GM21528 (cell line): Measurements from ENCODE around the gene NPAT.

Source experiments
- ATAC-seq: cut with Tn5 transposase; IDR thresholded peaks from one replicate; pipeline ENCODE4 v1.9.1; 2021; ENCODE audit warnings: mild to moderate bottlenecking, moderate library complexity; ENCODE audit not compliant: unreplicated experiment, low FRiP score

Gene NPAT

DNA sequence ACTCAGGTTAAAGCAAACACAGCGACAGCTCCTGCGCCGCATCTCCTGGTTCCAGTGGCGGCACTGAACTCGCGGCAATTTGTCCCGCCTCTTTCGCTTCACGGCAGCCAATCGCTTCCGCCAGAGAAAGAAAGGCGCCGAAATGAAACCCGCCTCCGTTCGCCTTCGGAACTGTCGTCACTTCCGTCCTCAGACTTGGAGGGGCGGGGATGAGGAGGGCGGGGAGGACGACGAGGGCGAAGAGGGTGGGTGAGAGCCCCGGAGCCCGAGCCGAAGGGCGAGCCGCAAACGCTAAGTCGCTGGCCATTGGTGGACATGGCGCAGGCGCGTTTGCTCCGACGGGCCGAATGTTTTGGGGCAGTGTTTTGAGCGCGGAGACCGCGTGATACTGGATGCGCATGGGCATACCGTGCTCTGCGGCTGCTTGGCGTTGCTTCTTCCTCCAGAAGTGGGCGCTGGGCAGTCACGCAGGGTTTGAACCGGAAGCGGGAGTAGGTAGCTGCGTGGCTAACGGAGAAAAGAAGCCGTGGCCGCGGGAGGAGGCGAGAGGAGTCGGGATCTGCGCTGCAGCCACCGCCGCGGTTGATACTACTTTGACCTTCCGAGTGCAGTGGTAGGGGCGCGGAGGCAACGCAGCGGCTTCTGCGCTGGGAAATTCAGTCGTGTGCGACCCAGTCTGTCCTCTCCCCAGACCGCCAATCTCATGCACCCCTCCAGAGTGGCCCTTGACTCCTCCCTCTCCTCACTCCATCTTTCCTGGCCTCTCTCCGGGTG, at the start of gene NPAT, which contains the start of gene ATM:
Gene NPAT (minus strand): TSS at position 65 of the 774 bp plus-strand sequence. CDS start 102 bp downstream, outside the sequence.
Gene ATM (plus strand): TSS at position 494 of the 774 bp plus-strand sequence. CDS start 4,558 bp downstream, outside the sequence.
- ATAC-seq, result peak; percentile 84

DNA sequence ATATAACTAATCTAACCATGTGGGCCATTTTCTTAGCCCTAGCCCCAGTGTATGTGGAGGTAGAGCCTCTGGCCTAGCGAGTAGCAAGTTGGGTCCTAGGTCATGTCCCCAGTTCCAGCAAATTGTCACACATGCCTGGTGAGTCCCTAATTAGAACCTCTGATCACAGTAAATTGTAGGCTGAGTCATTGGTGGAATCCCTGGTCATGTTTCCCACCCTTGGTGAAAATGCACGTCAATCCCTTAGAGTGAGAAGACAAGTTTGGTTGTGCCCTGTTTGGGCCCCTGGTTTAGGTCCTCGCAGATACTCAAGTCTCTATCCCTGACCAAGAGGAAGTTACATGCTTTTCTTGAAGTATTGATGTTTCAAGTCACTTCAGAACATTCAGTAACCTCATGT, 47.1 kb upstream of the NPAT start:
- no peak for ATAC-seq

DNA sequence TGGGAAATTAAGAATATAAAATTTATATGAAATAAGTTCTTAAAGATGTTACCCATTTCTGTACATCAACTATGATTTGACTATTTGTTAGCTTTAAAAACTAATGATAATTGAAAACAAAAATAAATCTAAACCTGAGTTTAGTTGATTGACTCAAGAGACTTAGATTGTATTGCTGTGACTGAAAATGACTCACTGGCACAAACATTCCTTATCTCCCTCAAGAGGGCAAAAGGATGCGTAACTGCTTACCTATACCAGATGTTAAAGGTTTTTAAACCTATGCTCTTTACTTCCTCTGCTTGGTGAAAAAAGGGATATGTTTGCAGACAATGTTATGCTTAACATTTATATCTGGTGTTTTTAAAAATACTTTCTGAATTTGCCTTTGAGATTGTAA, 30.7 kb upstream of the NPAT start:
- ATAC-seq, result no peak

DNA sequence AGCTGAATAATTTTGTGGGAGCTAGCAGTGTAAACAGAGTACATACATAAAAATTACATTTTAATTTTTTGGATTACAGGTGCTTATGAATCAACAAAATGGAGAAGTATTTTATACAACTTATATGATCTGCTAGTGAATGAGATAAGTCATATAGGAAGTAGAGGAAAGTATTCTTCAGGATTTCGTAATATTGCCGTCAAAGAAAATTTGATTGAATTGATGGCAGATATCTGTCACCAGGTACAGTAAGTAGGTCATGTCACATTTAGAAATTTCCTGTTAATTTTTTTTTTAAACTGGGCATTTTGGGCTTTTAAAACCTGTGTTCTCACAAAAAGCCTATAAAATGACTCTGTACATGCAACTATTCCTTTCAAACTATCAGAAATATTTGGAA, 24.4 kb upstream of the NPAT start:
- no peak for ATAC-seq

DNA sequence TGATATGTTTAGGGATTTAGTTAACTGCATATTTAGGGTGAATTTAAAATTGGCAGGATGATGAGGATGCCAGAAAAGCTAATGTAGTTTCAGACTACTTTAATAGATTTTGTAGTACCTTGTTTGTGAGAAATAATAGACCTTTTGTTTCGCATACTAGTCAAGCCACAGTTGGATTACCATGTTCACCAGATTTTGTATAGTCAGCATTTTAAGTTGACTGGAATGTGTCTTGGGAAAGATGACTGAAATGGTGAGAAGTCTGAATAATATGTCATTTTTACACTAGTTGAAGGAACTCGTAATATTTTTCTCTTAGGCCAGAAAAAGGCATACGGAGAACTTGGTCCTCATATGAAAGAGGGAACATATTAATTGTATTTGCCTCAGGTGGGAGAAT, 23.9 kb upstream of the NPAT start:
- no peak for ATAC-seq

DNA sequence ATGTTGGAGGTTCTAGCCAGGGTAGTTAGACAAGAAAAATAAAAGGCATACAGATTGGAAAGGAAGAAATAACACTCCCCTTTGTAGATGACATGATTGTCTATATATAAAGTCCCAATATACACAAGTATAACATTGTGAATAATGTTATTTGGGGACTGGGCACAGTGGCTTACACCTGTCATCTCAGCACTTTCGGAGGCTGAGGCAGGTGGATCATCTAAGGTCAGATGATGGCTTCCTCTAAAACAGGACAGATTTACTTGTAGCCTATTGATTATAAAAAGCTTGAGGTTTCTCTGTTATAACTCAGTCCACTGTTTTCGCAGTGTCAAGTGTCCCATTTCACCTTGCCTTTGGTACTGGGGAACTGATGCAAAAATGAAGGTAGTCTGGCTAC, 20.0 kb upstream of the NPAT start:
- ATAC-seq, result no peak

DNA sequence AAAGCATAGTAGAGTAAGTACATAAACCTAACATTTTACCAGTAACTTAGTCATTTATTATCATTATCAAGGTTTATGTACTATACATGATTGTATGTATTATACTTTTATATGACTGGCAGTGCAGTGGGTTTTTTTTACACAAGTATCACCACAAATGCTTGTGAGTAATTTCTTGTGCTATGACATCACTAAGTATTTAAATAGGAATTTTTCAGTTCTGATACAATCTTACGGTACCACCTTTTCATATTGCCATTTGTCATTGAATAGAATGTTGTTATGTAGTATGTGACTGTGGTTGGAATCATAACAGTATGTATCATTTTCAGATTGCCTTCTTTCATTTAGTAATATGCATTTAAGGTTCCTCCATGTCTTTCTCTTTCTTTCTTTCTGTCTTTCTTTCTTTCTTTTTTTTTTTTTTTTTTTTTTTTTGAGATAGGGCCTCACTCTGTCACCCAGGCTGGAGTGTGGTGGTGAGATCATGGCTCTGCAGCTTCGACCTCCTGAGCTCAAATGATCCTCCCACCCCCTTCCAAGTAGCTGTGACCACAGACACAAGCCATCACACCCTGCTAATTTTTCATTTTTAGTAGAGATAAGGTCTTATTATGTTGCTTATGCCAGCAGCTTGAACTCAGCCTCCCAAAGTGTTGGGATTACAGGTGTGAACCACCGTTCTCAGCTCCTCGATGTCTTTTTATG, 19.0 kb upstream of the NPAT start:
- ATAC-seq, result no peak

DNA sequence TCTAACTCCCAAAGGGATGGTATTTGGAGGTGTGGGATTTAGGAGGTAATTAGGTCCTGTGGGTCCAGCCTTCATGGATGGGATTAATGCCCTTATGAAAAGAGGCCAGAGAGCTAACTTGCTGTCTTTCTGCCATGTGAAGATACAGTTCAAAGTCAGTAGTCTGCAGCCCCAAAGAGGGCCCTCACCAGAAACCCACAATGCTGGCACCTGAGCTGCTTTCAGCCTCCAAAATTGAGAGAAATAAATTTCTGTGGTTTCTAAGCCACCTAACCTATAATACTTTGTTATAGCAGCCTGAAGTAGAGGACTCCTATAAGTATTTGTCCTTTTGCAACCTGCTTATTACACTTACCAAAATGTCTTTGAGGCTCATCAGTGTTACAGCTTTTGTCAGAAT, 16.6 kb upstream of the NPAT start:
- no peak for ATAC-seq

DNA sequence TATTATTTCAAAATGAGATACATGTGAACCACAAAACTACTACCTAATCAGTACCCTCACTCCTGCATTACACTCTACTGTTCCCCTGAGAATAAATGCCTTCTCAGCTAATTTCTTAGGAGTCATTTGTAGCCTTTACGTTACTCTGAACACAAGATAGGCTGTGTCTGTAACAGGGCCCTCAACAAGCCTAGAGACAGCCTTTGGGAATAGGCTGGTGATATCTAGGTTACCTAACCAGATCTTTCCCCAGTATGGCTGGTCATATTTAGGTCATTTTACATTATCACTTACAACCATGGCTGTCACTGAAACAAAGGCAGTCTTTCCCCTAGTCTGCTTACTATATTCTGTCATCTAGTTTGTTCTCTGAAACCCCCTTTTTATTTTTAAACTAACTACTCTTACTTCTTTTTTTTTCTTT, 14.6 kb upstream of the NPAT start:
- peak; percentile 43 for ATAC-seq

DNA sequence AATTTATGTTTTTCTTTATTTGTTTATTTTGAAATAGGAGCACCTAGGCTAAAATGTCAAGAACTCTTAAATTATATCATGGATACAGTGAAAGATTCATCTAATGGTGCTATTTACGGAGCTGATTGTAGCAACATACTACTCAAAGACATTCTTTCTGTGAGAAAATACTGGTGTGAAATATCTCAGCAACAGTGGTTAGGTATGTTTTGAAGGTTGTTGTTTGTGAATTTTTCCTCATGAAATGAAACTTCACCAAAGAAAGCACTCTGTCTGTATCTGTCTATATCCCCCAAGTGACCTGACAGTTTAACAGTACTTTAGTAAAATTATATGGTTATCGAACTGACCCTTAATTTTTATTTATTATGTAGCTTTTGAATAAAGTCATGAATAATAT, 13.2 kb upstream of the NPAT start:
- ATAC-seq, result no peak

DNA sequence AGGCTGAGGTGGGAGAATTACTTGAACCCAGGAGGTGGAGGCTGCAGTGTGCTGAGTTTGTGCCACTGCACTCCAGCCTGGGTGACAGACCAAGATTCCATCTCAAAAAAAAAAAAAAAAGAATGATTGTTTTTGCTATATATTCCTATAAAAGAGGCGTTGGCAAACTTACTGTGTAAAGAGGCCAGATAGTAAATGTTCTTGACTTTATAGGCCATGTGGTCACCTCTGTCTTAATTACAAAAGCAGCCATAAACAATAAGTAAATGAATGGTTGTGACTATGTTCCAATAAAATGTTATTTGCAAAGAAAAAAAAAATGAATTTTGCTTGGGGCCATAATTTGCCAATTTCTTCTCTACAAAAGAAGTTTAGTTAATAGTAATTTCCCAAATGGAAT, 12.8 kb upstream of the NPAT start:
- ATAC-seq, result no peak

DNA sequence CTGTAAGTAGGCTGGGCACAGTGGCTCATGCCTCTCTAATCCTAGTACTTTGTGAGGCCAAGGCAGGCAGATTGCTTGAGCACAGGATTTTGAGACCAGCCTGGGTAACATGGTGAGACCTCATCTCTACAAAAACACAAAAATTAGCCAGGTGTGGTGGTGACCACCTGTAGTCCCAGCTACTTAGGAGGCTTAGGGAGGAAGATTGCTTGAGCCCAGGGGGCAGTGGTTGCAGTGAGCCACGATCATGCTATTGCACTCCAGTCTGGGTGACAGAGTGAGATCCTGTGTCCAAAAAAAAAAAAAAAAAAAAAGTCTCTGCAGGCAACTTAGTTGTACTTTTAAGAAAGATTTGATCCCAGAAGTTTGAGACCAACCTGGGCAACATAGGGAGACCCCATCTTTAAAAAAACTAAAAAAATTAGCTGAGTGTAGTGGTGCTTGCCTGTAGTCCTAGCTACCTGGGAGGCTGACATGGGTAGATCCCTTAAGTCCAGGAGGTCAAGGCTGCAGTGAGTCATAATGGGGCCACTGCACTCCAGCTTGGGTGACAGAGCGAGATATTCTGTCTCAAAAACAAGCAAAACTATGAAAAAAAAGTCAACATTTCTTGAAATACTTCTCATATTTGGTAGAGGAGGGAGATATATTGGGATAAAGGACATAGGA, 11.0 kb upstream of the NPAT start:
- no peak for ATAC-seq

DNA sequence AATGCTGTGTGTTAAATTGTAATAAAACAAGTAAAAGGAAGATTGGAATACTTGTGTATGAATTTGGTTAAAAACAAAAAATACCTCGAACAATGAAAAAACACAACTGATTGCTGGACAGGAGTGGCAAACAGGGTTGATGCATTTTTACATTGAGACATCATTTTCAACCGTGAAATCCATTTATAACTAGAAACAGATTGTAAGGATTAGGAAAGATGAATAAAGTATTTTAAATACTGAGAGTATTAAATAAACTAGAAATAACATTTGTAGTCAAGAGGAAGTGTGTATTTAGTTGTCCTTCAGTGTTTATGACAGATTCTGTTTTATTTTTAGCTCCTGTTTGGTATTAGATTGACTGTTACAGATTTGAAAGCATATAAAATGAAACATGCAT, 5.8 kb upstream of the NPAT start:
- ATAC-seq, result no peak

DNA sequence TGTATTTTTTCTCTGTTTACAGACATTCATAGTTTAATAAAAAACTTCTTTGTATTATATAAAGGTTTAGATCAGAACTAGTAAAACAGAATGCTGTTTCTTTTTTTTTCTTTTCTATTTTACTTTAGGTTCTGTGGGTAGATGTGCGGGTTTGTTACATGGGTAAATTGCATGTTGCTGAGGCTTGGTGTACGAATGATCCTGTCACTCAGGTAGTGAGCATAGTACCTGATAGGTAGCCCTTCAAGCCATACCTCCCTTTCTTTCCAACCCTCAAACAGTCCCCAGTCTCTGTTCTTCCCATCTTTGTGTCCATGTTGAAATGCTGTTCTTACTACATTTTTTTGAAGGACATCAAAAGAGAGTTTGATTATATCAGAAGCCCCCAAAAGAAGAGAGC, 3.6 kb upstream of the NPAT start:
- no peak for ATAC-seq

DNA sequence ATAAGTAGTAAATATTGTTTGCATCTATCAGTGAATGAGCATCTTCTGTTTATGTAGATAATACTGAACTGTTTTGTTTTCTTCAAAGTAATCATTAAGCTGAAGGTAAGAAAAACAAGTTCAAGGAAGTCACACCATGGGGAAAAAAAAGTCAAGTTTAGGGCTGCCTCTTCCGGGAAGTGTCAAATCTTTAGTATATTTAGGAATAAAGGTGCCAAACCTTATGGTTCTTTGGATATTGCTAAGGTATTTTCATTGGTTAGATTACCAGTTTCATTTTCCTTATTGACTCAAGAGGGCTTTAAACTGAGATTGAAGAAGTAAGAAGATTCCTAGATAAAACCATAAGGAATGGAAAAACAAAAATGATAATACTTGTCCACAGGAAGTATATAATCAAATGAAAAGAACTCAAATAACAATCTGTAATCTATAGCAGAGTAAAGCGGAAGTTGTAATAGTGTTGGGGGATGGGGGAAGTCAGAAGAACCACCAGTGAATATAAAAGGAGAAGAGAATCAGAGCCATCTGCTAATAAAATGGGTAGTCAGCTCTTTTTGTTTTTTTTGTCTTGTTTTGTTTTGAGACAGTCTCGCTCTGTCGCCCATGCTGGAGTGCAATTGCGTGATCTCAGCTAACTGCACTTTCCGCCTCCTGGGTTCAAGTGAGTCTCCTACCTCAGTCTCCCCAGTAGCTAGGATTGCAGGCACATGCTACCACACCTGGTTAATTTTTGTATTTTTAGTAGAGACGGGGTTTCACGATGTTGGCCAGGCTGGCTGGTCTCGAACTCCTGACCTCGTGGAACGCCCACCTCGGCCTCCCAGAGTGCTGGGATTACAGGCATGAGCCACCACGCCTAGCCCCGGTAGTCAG, 2.7 kb upstream of the NPAT start:
- ATAC-seq, result no peak

DNA sequence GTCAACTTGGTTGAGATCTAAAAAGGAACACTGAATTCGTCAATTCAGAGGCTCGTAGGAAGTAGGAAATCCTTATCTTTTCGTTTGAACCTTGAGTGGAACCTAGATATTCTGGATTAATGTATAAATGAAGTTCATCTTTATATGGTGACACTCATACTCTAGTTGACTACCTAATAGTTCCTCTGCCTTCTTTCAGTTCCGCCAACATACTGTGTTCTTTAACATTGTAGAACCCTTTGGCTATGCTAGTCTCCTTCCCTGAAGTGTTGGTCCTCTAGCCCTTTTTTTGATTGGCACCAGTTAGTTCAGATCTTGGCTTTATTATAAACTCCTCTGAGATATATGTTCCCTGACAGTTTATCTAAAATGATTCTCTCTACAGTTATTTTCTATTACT, 1.9 kb upstream of the NPAT start:
- no peak for ATAC-seq

DNA sequence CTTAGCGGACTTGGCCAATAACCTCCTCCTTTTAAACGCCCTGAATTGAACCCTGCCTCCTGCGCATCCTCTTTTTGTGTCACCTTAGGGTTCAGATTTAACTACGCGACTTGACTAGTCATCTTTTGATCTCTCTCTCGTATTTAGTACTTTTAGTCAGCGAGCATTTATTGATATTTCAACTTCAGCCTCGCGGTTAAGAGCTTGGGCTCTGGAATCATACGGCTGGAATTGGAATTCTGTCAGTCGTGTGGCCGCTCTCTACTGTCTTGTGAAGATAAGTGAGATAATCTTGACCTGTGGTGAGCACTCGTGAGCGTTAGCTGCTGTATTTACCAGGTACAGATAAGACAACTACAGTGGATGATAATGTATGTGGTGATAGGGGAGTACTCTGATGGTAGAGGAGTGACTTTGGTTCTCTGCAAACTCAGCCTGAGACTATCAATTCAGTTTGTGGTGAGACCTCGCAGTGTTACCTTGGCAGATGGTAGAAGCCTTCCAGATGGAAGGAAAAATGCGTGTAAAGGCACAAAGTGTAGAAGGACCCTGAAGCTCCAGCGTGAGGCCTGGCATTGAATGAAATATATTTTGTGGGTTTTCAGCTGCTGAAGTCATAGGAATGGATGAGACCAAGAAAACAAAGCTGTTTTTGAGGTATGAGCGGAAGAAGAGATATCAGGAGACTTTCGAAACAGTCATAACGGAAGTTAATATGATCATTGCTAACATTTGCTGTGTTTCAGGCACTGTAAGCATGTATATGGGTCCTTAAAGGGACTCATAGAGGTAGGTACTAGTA, 1.1 kb upstream of the NPAT start:
- ATAC-seq, result peak; percentile 33

DNA sequence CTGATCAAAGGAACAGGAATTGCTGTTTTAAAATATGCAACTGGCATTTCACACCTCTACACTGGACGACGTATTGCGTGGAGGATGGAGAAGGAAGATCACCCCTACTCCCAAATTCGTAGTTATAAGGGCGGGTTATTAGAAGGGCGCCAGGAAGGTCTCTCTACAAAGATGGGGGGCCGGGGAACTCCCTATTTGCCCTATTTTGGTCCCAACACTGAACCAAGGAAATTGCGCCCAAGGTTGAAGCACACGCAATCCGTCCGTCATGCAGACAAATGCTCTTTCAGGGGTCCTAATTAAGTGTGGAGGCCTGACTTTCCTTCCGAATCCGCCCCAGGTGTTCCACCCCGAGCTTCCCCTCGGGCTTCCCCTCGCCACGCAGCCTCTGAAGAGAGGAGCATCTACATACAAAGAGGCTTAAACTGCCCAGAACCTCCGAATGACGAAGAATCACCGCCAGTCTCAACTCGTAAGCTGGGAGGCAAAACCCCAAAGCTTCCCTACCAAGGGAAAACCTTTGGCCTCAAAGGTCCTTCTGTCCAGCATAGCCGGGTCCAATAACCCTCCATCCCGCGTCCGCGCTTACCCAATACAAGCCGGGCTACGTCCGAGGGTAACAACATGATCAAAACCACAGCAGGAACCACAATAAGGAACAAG, 396 bp downstream of the NPAT start:
- ATAC-seq, result no peak

DNA sequence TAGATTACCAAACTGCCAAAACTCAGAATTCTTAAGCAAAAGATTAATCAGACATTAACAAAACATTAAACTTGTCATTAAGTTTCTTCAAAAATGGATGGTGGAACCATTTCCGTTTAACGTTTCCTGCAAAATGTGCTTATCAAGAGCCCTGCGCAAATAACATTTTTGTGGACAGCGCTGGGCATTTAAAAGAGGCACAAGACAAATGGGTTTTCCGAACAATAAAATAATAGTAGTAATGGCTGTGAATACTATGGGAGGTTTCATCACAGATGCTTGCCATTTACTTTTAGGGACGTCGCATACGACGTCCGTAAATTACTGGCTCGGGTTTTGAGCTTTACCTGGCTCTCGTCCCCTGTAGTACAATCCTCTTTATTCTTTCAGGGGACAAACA, 1.1 kb downstream of the NPAT start:
- no peak for ATAC-seq
